HG03342 (cell line): ENCODE measurements around the gene PLK2.

ENCODE experiments used
- ATAC-seq: cut with Tn5 transposase; IDR thresholded peaks from one replicate; pipeline ENCODE4 v1.9.1; 2021; ENCODE audit warnings: mild to moderate bottlenecking, moderate library complexity; ENCODE audit not compliant: unreplicated experiment

The PLK2 gene

DNA sequence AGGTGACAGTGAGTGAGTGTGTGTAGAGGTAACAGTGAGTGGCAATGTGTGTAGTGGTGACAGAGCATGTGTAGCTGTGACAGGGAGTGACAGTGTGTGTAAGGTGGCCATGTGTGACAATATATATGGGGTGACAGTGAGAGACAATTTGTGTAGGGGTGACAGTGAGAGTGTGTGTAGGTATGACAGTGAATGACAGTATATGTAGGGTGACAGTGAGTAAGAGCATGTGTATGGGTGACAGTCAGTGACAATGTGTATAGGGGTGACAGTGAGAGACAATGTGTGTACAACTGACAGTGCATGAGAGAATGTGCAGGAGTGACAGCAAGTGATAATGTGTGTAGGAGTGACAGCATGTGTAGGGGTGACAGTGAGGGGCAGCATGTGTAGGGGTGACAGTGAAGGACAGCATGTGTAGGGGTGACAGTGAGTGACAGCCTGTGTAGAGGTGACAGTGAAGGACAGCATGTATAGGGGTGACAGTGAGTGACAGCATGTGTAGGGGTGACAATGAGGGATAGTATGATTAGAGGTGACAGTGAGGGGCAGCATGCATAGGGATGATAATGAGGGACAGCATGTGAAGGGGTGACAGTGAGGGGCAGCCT is 21.3 kb upstream of the PLK2 start:
- ATAC-seq: no peak

DNA sequence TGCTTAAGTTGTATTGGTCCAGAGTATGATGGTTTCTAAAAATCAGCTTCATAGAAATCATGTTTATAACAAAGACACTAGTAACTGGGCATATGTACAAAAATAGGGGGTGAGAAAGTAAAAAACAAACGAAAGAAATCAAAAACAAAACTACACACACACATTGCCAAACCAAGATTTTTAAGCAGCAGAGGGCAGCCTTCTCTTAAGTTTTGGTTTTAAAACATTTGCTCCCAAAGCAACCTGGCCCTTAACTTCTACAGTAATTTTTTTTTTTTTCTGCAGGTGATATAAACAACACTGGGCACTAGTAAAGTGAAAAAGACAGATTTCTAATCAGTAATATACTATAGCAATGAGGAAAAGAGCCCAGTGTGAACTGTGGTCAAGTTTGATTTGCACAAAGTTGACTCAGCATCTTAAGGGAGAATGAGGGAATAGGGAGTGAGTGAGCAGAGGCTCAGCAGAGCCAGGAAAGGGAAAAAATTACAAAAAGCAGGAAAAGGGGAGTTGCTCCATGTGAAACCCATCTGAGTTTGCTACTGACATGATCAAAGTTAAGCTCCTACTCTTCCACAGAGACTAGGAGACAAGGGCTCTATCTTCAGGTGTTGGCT is 18.0 kb upstream of the PLK2 start:
- no peak for ATAC-seq

GRCh38 chr5:58475404-58475803 is 15.5 kb upstream of the PLK2 start:
- ATAC-seq: no peak

DNA sequence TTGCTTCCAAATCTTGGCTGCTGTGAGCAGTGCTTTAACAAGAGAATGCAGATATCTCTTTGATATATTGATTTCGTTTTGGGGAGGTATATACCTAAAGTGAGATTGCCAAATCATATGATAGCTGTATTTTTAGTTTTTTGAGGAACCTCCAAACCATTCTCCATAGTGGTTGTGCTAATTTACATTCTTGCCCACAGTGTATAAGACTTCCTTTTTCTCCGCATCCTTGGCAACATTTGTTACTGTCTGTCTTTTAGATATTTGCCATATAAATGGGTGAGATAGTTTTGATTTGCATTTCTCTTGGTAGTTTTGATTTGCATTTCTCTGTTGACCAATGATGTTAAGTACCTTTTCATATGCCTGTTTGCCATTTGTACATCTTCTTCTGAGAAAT is 10.0 kb upstream of the PLK2 start:
- no peak for ATAC-seq

DNA sequence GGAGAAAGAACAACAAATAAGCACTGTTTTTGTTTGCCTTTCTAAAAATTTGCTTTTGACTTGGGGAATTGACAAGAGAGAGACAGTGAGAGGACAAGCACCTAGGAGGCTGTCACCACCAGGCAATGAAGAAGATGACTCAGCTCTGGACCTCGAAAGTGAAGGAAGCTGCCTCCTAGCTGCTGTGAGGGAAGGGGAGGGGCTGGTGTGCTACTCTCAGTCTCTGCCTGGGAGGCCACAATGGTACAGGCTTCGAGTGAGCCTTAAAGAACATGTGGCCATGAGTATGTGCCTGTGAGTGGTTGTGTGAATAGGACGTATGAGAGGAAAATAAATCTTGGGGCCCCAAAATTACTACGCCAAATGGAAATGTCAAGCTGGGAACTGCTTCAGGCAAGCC is 7.1 kb upstream of the PLK2 start:
- ATAC-seq: peak; percentile 99

GRCh38 chr5:58462623-58463230 is 2.8 kb upstream of the PLK2 start:
- ATAC-seq: no peak

DNA sequence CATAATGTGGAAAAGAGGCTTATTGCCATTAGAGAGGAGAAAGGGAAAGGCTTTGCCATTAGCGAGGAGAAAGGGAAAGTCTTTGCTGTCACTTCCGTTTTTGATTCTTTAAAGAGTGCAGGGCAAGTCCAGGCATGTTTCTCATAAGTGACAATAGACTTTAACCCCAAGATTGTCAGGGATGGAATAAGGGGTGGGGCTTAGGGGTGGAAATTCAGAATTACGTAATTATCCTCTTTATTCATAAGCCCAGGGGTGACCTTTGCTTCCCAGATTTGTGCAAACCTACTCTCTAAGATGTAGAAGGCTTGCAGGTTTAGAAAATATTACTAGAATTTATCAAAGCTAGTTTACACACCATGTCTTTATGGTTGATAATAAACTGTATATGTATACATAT is 2.3 kb upstream of the PLK2 start:
- no peak for ATAC-seq

DNA sequence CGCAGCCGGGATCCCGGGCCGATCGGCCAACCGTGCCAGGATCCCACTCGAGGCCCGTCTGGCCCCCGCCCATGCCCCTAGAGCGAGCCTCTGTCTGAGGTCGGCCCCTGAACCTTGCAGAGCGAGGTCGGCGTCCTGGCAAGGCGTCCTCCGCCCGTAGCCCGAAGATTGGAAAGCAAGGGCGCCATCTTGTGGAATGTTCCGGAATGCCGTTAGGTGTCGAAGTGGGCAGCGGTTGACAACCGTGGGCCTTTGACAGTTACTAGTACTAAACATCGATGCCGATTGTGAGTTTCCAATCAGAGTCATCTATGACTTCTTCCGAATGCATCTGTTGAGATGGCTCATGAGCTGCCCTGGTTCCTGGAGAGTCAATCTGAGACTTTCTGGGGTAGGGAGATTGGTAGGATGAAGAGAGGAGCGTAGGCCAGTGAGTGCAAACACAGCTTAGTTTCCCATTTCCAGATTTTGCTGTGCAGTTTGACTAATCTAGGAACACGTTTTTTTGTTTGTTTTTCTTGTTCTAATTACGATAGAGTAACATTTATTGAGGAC is 923 bp upstream of the PLK2 start:
- ATAC-seq: peak; percentile 77

DNA sequence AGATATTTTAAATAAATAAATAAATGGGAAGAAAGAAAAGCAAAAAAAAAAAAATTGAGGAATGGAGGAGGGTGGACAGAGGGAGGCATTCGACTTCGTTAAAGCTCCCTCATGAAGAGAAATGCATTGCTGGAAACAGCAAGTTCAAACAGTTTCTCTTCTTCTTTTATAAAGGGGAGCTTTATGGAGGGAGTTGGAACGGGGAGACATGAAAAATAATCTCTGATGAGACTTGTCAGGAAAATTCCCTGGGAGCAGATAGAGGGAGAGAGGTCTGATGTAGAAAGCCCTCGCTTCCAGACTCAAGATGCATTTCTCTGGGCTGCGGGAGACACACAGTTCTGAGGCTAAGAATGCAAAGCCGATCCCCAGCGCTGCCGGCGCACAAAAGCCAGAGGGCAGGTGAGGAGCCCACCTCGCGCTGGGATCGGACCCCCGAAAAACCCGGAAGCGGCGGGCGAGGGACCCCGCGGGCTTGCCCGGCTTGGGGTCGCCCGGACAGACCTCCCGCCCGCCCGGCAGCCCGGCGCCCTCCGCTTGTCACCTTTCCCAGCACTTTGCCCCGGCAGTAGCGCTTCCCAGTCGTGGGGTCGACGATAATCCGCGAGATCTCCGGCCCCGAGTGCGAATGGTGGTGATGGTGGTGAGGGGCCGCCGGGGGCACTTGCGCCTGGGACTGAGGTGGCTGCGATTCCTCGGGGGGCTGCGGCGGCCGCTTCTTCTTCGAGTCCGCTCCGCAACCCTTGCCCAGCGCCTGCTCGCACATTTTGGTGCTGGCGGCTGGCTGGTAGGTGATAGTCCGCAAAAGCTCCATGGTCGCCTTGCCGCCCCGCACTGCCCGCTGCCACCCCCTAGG is 512 bp downstream of the PLK2 start:
- ATAC-seq: no peak

DNA sequence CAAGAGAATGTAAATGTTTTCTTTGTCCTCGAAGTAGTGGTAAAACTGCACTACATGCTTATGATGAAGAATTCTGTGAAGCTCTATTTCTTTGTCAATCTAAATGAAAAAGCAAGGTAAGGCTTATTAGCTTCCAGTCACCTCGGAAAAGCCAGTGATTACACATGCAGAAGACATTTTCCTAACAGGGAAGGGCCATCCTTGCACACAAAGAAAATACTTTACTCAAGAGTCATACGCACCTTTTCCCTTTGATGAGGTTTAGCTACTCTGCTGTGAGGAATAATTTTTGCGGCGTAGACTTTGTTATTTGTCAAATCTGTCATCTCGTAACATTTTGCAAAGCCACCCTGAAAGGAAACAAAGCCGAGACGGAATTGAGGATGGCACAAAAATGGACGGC is 1.1 kb downstream of the PLK2 start:
- no peak for ATAC-seq

DNA sequence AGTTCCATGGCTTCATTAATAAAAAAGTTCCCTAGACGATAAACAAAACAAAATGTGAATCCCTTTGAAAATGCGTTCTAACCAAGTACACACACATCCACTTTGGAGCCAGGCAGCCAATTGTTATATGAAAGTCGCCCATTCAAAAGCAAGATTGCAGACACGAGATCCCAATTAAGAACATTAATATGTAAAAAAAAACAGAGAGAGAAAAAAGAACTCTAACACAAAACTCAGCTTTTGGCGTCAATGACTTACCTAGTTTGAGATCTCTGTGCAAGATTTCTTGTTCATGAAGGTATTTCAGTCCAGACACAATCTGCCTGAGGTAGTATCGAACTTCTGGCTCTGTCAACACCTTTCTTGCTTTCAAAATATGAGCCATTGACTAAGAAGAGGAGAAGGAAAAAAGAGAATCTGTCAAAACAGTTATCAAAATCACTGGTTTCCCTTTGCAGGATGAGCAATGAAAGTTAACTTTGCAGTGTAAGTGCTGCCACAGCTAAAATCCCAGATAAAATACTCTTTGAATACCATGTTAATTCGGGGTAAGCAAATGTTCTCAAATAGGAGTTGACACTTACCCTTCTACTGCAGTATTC is 1.6 kb downstream of the PLK2 start:
- no peak for ATAC-seq

- ATAC-seq: no peak
Observed at GRCh38 chr5:58457050-58457449, 2.8 kb downstream of the PLK2 start.

DNA sequence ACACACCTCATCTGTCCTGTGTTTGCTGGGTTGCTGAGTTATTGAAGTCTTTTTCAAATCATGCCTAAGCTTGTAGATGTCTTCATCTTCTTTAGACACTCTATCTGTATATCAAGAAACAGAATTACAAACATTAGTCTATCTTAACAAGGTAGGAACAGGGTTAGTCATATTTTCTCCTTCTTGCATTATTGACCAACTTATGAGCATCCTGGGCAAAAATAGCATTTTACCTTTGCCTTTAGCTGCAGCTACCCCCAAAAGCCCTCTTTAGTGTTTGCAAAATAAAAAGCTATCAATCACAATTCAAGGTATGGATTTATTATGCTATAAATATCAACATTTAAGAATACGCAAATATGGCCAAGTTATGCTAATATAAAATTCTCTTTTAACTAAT is 3.4 kb downstream of the PLK2 start:
- ATAC-seq: no peak

GRCh38 chr5:58456026-58456425 is 3.9 kb downstream of the PLK2 start:
- no peak for ATAC-seq

DNA sequence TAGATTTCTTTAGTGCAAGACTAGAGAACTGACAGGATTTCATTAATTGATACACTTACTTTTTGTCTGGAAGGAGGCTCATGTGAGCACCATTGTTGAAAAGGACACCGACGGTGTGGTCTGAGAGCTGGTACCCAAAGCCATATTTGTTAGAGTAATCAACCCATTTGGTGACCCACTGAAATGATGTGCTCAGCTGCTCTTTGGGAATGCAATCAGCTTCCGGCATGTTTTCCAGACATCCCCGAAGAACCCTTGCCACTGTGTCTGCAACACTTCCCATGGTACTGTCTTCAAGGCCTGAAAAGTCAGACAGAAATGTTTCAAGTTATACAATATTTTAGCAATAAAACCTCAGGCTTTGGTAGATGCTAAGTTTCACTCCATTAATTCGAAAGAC is 4.4 kb downstream of the PLK2 start:
- ATAC-seq: no peak

- ATAC-seq: no peak
Observed at GRCh38 chr5:58455066-58455465, 4.8 kb downstream of the PLK2 start.

DNA sequence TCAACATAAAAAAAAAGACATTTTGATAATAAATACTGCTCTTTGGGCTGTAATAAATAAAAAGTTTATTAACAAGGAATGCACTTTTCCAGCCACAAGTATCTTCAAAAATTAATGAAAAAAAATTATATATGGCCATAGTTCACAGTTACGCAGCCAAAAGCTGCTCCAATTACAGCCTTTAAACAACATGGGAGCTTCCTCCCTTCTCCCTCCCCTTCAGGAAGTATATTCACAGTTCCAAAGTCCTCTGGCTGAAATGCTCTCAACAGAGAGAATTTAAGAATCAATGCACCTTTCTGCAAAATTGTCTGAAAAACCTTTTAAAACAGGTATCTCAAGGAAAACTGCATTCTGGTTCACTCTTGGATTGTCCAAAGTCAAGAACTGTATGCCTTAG is 5.9 kb downstream of the PLK2 start:
- ATAC-seq: no peak

- ATAC-seq: no peak
Observed at GRCh38 chr5:58453306-58453705, 6.6 kb downstream of the PLK2 start.

GRCh38 chr5:58452566-58453258 is 7.2 kb downstream of the PLK2 start:
- ATAC-seq: no peak

GRCh38 chr5:58451732-58452565 is 7.9 kb downstream of the PLK2 start:
- no peak for ATAC-seq
